ENCODE results near the gene PRPF8. TPM values are rescaled to one million over a fixed set of nuclear protein-coding genes. Genes with fewer than 3 reads are reported as not detected.
A peak's percentile ranks its signal among the peaks of the same experiment; 100 is the strongest.

PRPF8 gene
- total and polyA plus RNA-seq, 2 of the 13 experiments (the other 11 are each of a cell fraction or from before 2014, with no cell fraction given) = 112 to 179 TPM

GRCh38 chr17:1716076-1716911 lies 31.6 kb upstream of the PRPF8 start (continued):
- TF ChIP-seq GABPA (IDR thresholded peaks at IDR 0.05; ENCODE audit: low read depth, low read length) (no peak), GABPA (CRISPR knock-in tag; IDR thresholded peaks at IDR 0.05; ENCODE audit: low read depth) (peak; percentile 67), NCOR1 (IDR thresholded peaks at IDR 0.05; ENCODE audit: borderline replicate concordance, low read length) (no peak), ZNF382 (CRISPR knock-in tag; IDR thresholded peaks at IDR 0.05; ENCODE audit: borderline replicate concordance) (no peak), ZNF232 (CRISPR knock-in tag; IDR thresholded peaks at IDR 0.05; ENCODE audit: borderline replicate concordance) (0 out of 2 replicates have a peak, but pooled peaks have one; percentile 31), PATZ1 (CRISPR knock-in tag; IDR thresholded peaks at IDR 0.05) (peak; percentile 57), ZKSCAN5 (CRISPR knock-in tag; IDR thresholded peaks at IDR 0.05) (no peak), RFX5 (IDR thresholded peaks at IDR 0.05; ENCODE audit: low read depth, low read length) (peak; percentile 63; the same call in 1 of the 2 replicates), ZBTB20 (CRISPR knock-in tag; IDR thresholded peaks at IDR 0.05; ENCODE audit: borderline replicate concordance, low read depth) (0 out of 2 replicates have a peak, but pooled peaks have one; percentile 61), ZNF33A (CRISPR knock-in tag; IDR thresholded peaks at IDR 0.05; ENCODE audit: borderline replicate concordance) (no peak), EED (CRISPR knock-in tag; IDR thresholded peaks at IDR 0.05) (no peak), ZNF501 (CRISPR knock-in tag; IDR thresholded peaks at IDR 0.05) (peak; percentile 79), MYPOP (CRISPR knock-in tag; IDR thresholded peaks at IDR 0.05) (peak; percentile 53; the same call in 1 of the 2 replicates), MTF1 (CRISPR knock-in tag; IDR thresholded peaks at IDR 0.05) (no peak)
- TF ChIP-seq, protein P1, sequence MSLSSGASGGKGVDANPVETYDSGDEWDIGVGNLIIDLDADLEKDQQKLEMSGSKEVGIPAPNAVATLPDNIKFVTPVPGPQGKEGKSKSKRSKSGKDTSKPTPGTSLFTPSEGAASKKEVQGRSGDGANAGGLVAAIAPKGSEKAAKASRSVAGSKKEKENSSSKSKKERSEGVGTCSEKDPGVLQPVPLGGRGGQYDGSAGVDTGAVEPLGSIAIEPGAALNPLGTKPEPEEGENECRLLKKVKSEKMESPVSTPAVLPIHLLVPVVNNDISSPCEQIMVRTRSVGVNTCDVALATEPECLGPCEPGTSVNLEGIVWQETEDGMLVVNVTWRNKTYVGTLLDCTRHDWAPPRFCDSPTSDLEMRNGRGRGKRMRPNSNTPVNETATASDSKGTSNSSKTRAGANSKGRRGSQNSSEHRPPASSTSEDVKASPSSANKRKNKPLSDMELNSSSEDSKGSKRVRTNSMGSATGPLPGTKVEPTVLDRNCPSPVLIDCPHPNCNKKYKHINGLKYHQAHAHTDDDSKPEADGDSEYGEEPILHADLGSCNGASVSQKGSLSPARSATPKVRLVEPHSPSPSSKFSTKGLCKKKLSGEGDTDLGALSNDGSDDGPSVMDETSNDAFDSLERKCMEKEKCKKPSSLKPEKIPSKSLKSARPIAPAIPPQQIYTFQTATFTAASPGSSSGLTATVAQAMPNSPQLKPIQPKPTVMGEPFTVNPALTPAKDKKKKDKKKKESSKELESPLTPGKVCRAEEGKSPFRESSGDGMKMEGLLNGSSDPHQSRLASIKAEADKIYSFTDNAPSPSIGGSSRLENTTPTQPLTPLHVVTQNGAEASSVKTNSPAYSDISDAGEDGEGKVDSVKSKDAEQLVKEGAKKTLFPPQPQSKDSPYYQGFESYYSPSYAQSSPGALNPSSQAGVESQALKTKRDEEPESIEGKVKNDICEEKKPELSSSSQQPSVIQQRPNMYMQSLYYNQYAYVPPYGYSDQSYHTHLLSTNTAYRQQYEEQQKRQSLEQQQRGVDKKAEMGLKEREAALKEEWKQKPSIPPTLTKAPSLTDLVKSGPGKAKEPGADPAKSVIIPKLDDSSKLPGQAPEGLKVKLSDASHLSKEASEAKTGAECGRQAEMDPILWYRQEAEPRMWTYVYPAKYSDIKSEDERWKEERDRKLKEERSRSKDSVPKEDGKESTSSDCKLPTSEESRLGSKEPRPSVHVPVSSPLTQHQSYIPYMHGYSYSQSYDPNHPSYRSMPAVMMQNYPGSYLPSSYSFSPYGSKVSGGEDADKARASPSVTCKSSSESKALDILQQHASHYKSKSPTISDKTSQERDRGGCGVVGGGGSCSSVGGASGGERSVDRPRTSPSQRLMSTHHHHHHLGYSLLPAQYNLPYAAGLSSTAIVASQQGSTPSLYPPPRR (CRISPR knock-in tag; IDR thresholded peaks at IDR 0.05; ENCODE audit: borderline replicate concordance) = no peak
- TF ChIP-seq, protein P2, sequence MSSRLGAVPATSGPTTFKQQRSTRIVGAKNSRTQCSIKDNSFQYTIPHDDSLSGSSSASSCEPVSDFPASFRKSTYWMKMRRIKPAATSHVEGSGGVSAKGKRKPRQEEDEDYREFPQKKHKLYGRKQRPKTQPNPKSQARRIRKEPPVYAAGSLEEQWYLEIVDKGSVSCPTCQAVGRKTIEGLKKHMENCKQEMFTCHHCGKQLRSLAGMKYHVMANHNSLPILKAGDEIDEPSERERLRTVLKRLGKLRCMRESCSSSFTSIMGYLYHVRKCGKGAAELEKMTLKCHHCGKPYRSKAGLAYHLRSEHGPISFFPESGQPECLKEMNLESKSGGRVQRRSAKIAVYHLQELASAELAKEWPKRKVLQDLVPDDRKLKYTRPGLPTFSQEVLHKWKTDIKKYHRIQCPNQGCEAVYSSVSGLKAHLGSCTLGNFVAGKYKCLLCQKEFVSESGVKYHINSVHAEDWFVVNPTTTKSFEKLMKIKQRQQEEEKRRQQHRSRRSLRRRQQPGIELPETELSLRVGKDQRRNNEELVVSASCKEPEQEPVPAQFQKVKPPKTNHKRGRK (CRISPR knock-in tag; IDR thresholded peaks at IDR 0.05) = no peak
- TF ChIP-seq, protein P3, sequence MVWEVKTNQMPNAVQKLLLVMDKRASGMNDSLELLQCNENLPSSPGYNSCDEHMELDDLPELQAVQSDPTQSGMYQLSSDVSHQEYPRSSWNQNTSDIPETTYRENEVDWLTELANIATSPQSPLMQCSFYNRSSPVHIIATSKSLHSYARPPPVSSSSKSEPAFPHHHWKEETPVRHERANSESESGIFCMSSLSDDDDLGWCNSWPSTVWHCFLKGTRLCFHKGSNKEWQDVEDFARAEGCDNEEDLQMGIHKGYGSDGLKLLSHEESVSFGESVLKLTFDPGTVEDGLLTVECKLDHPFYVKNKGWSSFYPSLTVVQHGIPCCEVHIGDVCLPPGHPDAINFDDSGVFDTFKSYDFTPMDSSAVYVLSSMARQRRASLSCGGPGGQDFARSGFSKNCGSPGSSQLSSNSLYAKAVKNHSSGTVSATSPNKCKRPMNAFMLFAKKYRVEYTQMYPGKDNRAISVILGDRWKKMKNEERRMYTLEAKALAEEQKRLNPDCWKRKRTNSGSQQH (CRISPR knock-in tag; IDR thresholded peaks at IDR 0.05; ENCODE audit: low read depth) = no peak
